Fibroblast of mammary gland (primary cell): ENCODE measurements around the gene EML3.
A peak's percentile ranks its signal among the peaks of the same experiment; 100 is the strongest.

ENCODE experiments used
- DNase-seq: peaks from one replicate; pipeline ENCODE4 v3.0.0-alpha.2; 2010; ENCODE audit warnings: low read depth
- H3K4me3 ChIP-seq: 2 replicates; pipeline ENCODE4 v1.5.1; 2011; ENCODE audit warnings: low read depth, mild to moderate bottlenecking, low read length, moderate library complexity; ENCODE audit not compliant: control insufficient read depth
- CTCF ChIP-seq: conservative IDR thresholded peaks from 2 replicates; pipeline ENCODE4 v1.5.1; 2011; ENCODE audit warnings: low read depth, low read length, inconsistent platforms; ENCODE audit not compliant: control insufficient read depth, insufficient read depth

Gene EML3

GRCh38 chr11:62644220-62644619 is 31.6 kb upstream of the EML3 start:
- no peak for TF ChIP-seq CTCF
- no peak for DNase-seq
- no peak overlapping the region for H3K4me3 ChIP-seq

- no peak for DNase-seq
- no peak for TF ChIP-seq CTCF
- no peak overlapping the region for H3K4me3 ChIP-seq
These were observed 19.9 kb upstream of the EML3 start for GRCh38 chr11:62632492-62632891.

GRCh38 chr11:62627713-62628112 is 15.1 kb upstream of the EML3 start:
- no peak overlapping the region for H3K4me3 ChIP-seq
- DNase-seq = no peak
- peak; percentile 13 for TF ChIP-seq CTCF

GRCh38 chr11:62622476-62623089 is 10.0 kb upstream of the EML3 start:
- TF ChIP-seq CTCF = no peak
- DNase-seq = no peak
- H3K4me3 ChIP-seq = no peak overlapping the region

- peak within 1 kb of the TSS; percentile 88 for H3K4me3 ChIP-seq
- DNase-seq = peak; percentile 97
These were observed 9.2 kb upstream of the EML3 start, which contains the start of gene B3GAT3 for GRCh38 chr11:62621567-62622470. B3GAT3 (minus strand) TSS chr11:62621986; CDS start chr11:62621947, 39 bp downstream.

More at GRCh38 chr11:62621567-62622470, 9.2 kb upstream of the EML3 start, which contains the start of gene B3GAT3:
- TF ChIP-seq CTCF = no peak
